Measurements from ENCODE around the gene FCRLB. TPM values are rescaled to one million over a fixed set of nuclear protein-coding genes. Genes with fewer than 3 reads are reported as not detected.
"Not testable (repeated sequence)": the region's sequence is repeated elsewhere in the genome, so short reads cannot be mapped to it uniquely, and the experiment has no call there.

The FCRLB gene
- polyA plus RNA-seq, 1 experiment = 2.6 TPM

DNA sequence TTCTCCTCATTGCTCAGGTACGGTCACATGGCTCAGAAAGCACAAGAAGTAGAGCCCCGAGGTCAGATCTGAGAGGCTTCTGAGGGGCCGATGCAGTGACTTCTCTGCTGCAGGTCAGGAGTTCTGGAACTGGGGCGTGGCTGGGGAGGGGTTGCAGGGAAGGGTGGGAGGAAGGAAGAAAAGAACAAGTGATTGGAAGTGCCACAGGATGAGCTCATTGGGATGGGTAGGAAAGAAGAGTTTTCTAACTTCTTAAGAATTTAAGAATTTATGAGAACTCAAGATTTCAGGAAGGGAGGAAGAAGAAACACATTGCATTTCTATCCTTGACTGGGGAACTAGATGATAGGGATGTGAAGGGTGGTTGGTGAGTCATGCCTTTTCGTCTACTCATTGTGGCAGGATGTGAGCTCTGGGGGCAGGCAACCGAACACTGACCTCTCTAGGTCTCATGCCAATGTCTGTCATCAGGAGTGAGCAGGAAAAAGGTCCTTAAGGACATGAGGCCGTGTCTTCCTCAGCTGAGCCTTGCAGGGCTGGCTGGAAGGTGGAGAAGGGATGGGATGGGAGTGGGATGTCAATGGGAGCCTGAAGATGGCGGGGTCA is 497 bp downstream of the FCRLB start:
- ChIA-PET CTCF (interaction anchor here (1.0 to 1.1 kb wide), 2 partner anchors 10 to 16 kb away, joined by 3 read pairs; no protein-coding TSS in a partner anchor), POLR2A (no interaction called here)
- Histone ChIP-seq H3K36me3 (ENCODE audit: control insufficient read depth, insufficient read depth, low read length) (no peaks in the 10 kb centered on the region), H3K27me3 (ENCODE audit: control insufficient read depth, insufficient read depth, low read length) (no peaks in the 10 kb centered on the region), H3K4me3 (ENCODE audit: low read depth, low read length) (no peak overlapping the region)
- TF ChIP-seq, protein P1, sequence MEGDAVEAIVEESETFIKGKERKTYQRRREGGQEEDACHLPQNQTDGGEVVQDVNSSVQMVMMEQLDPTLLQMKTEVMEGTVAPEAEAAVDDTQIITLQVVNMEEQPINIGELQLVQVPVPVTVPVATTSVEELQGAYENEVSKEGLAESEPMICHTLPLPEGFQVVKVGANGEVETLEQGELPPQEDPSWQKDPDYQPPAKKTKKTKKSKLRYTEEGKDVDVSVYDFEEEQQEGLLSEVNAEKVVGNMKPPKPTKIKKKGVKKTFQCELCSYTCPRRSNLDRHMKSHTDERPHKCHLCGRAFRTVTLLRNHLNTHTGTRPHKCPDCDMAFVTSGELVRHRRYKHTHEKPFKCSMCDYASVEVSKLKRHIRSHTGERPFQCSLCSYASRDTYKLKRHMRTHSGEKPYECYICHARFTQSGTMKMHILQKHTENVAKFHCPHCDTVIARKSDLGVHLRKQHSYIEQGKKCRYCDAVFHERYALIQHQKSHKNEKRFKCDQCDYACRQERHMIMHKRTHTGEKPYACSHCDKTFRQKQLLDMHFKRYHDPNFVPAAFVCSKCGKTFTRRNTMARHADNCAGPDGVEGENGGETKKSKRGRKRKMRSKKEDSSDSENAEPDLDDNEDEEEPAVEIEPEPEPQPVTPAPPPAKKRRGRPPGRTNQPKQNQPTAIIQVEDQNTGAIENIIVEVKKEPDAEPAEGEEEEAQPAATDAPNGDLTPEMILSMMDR (IDR thresholded peaks at IDR 0.05; ENCODE audit: insufficient read depth, low read depth, low read length) = no peak
- DNase-seq (ENCODE audit: low read depth) = peak; percentile 86

DNA sequence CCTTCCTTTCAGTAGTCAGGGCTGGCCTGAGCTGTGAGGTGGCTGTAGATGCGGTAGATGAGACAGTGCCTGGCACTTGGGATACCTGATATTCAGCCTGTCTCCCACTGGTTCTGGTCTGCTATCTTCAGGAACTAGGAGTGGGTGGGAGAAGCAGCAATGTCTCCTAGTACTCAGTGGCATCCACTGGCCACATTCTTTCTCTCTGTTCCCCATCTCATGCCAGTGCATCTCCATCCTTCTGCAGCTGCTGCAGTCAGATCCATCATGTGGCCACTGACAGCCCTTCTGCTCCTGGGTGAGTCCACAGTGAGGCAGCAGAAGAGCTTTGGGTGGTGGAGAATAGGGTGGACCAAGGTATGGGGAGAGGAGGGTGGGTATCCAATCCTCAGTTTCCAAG is 1.1 kb downstream of the FCRLB start:
- POLR2A ChIA-PET = no interaction called here
- no peak for DNase-seq (ENCODE audit: low read depth)

DNA sequence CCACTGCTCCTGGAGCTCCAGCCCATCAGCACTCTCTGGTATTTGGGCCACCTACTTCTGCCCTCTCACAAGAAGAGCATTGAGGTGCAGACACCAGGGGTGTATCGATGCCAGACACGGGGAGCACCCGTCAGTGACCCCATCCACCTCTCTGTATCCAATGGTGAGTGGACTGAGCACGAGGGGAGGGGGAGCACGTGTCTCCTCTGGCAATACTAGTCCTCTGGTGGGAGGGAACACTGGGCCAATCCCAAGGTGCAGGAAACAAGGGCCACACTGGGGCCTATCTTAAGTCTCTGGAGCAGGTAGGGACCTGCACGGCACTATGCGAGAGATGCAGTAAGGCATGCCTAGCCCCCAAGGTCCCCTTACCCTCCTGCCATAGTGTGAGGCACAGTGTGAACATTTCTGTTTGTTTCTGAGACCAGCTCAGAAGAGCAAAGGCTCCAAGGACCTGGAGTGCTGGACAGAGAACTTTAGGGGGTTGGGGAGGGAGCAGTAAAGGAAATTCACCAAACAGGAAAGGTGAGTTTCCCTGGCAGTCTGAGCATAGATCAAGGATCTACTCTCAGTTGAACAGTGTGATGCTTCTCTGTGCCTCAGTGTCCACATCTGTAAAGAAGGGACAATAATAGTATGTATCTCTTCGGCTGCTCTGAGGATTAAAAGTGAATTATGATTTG is 2.3 kb downstream of the FCRLB start:
- TF ChIP-seq, protein P1 (IDR thresholded peaks at IDR 0.05; ENCODE audit: insufficient read depth, low read depth, low read length) = no peak
- Histone ChIP-seq H3K27me3 (ENCODE audit: control insufficient read depth, insufficient read depth, low read length) (no peaks in the 10 kb centered on the region), H3K36me3 (ENCODE audit: control insufficient read depth, insufficient read depth, low read length) (no peaks in the 10 kb centered on the region), H3K4me3 (ENCODE audit: low read depth, low read length) (no peak overlapping the region)
- POLR2A ChIA-PET = no interaction called here
- no peak for DNase-seq (ENCODE audit: low read depth)
- CTCF ChIA-PET = interaction anchor here (0.8 to 1.6 kb wide), 2 partner anchors 9 to 16 kb away, joined by 3 to 4 read pairs; partner anchors contain the start of gene FCRLA

More for the DNA sequence above, 1.1 kb downstream of the FCRLB start:
- Histone ChIP-seq H3K36me3 (ENCODE audit: control insufficient read depth, insufficient read depth, low read length) (no peaks in the 10 kb centered on the region), H3K27me3 (ENCODE audit: control insufficient read depth, insufficient read depth, low read length) (no peaks in the 10 kb centered on the region), H3K4me3 (ENCODE audit: low read depth, low read length) (no peak overlapping the region)
- CTCF ChIA-PET = interaction anchor here (1.0 to 1.6 kb wide), 3 partner anchors 10 to 16 kb away, joined by 3 to 4 read pairs (median 3); partner anchors contain the start of gene FCRLA
- TF ChIP-seq, protein P1 (IDR thresholded peaks at IDR 0.05; ENCODE audit: insufficient read depth, low read depth, low read length) = no peak

DNA sequence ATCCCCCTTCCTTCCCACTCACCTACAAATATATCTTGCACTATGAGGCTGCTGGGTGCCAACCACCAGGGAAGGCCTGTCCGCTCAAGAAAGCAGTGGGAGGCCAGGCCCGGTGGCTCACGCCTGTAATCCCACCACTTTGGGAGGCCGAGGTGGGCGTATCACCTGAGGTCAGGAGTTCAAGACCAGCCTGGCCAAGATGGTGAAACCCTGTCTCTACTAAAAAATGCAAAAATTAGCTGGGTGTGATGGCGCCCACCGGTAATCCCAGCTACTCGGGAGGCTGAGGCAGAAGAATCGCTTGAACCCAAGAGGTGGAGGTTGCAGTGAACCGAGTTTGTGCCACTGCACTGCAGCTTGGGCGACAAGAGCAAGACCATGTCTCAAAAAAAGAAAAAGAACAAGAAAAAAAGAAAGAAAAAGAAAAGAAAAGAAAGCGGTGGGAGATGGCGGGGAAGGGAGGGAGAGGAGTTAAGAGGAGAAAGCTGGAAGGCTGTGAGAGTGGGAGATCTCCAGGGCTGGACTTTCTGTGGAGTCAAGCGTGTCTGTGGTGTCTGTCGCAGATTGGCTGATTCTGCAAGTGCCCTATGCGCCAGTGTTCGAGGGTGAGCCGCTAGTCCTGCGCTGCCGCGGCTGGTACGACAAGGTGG is 4.0 kb downstream of the FCRLB start:
- DNase-seq (ENCODE audit: low read depth); H3K36me3 ChIP-seq (ENCODE audit: control insufficient read depth, insufficient read depth, low read length); H3K27me3 ChIP-seq (ENCODE audit: control insufficient read depth, insufficient read depth, low read length); POLR2A ChIA-PET: not testable (repeated sequence)
- peak overlapping the region; percentile 80 for H3K4me3 ChIP-seq (ENCODE audit: low read depth, low read length)
- CTCF ChIA-PET = interaction anchor here (1.6 to 3.1 kb wide), 4 partner anchors 10 to 17 kb away, joined by 8 to 21 read pairs (median 14); partner anchors contain the start of gene FCRLA

GRCh38 chr1:161725908-161726472 is 4.6 kb downstream of the FCRLB start:
- POLR2A ChIA-PET = no interaction called here
- H3K27me3 ChIP-seq (ENCODE audit: control insufficient read depth, insufficient read depth, low read length) = no peaks in the 10 kb centered on the region
- no peak for DNase-seq (ENCODE audit: low read depth)
- CTCF ChIA-PET = interaction anchor here (0.6 to 3.1 kb wide), 6 partner anchors 10 to 41 kb away, joined by 3 to 21 read pairs (median 10); partner anchors contain the start of gene FCRLA
- H3K36me3 ChIP-seq (ENCODE audit: control insufficient read depth, insufficient read depth, low read length) = no peaks in the 10 kb centered on the region
- peak overlapping the region; percentile 80 for H3K4me3 ChIP-seq (ENCODE audit: low read depth, low read length)
- TF ChIP-seq, protein P1 (IDR thresholded peaks at IDR 0.05; ENCODE audit: insufficient read depth, low read depth, low read length) = peak; percentile 56

All from BJ (cell line).